ENCODE measurements around the gene TTC34.
"Not testable (repeated sequence)": the region's sequence is repeated elsewhere in the genome, so short reads cannot be mapped to it uniquely, and the experiment has no call there.

The TTC34 gene

GRCh38 chr1:2799811-2800663 is 1.5 kb downstream of the TTC34 start:
- H3K36me3 ChIP-seq (ENCODE audit: insufficient read depth, low read depth, low read length), result no peaks in the 10 kb centered on the region
- no peak overlapping the region for H3K9ac ChIP-seq (ENCODE audit: low read depth, low read length)
- H3K4me1 ChIP-seq (ENCODE audit: insufficient read depth, low read length), result no peaks in the 10 kb centered on the region
- H3K4me3 ChIP-seq (ENCODE audit: low read length), result no peak overlapping the region
- H3K9me3 ChIP-seq (ENCODE audit: insufficient read depth, low read depth, low read length), result peaks cover 10% of the 10 kb centered on the region
- H3K27me3 ChIP-seq (ENCODE audit: insufficient read depth, low read length), result no peaks in the 10 kb centered on the region
- no peak overlapping the region for H3K27ac ChIP-seq (ENCODE audit: low read length)

- not testable (repeated sequence) for H3K36me3 ChIP-seq (ENCODE audit: insufficient read depth, low read depth, low read length); H3K9ac ChIP-seq (ENCODE audit: low read depth, low read length); H3K27me3 ChIP-seq (ENCODE audit: insufficient read depth, low read length); H3K4me3 ChIP-seq (ENCODE audit: low read length); H3K4me1 ChIP-seq (ENCODE audit: insufficient read depth, low read length); H3K27ac ChIP-seq (ENCODE audit: low read length)
- peaks cover 18% of the 10 kb centered on the region for H3K9me3 ChIP-seq (ENCODE audit: insufficient read depth, low read depth, low read length)
Measured at GRCh38 chr1:2798958-2799357, 2.5 kb downstream of the TTC34 start.

GRCh38 chr1:2797741-2798016 is 3.8 kb downstream of the TTC34 start:
- Histone ChIP-seq H3K36me3 (ENCODE audit: insufficient read depth, low read depth, low read length) (no peaks in the 10 kb centered on the region), H3K9me3 (ENCODE audit: insufficient read depth, low read depth, low read length) (peaks cover 28% of the 10 kb centered on the region), H3K4me1 (ENCODE audit: insufficient read depth, low read length) (no peaks in the 10 kb centered on the region), H3K9ac (ENCODE audit: low read depth, low read length) (no peak overlapping the region), H3K4me3 (ENCODE audit: low read length) (no peak overlapping the region), H3K27me3 (ENCODE audit: insufficient read depth, low read length) (no peaks in the 10 kb centered on the region), H3K27ac (ENCODE audit: low read length) (no peak overlapping the region)

- Histone ChIP-seq H3K27me3 (ENCODE audit: insufficient read depth, low read length) (no peaks in the 10 kb centered on the region), H3K4me1 (ENCODE audit: insufficient read depth, low read length) (no peaks in the 10 kb centered on the region), H3K9ac (ENCODE audit: low read depth, low read length) (no peak overlapping the region), H3K4me3 (ENCODE audit: low read length) (no peak overlapping the region), H3K27ac (ENCODE audit: low read length) (no peak overlapping the region), H3K9me3 (ENCODE audit: insufficient read depth, low read depth, low read length) (peaks cover 32% of the 10 kb centered on the region), H3K36me3 (ENCODE audit: insufficient read depth, low read depth, low read length) (no peaks in the 10 kb centered on the region)
Measured at GRCh38 chr1:2796890-2797740, 4.4 kb downstream of the TTC34 start.

- no peak overlapping the region for H3K4me3 ChIP-seq (ENCODE audit: low read length)
- no peak overlapping the region for H3K9ac ChIP-seq (ENCODE audit: low read depth, low read length)
- no peaks in the 10 kb centered on the region for H3K36me3 ChIP-seq (ENCODE audit: insufficient read depth, low read depth, low read length)
- no peaks in the 10 kb centered on the region for H3K4me1 ChIP-seq (ENCODE audit: insufficient read depth, low read length)
- no peak overlapping the region for H3K27ac ChIP-seq (ENCODE audit: low read length)
- peaks cover 32% of the 10 kb centered on the region for H3K9me3 ChIP-seq (ENCODE audit: insufficient read depth, low read depth, low read length)
- no peaks in the 10 kb centered on the region for H3K27me3 ChIP-seq (ENCODE audit: insufficient read depth, low read length)
Measured at GRCh38 chr1:2795926-2796325, 5.6 kb downstream of the TTC34 start.

- Histone ChIP-seq H3K36me3 (ENCODE audit: insufficient read depth, low read depth, low read length) (no peaks in the 10 kb centered on the region), H3K4me3 (ENCODE audit: low read length) (no peak overlapping the region), H3K9ac (ENCODE audit: low read depth, low read length) (no peak overlapping the region), H3K27ac (ENCODE audit: low read length) (no peak overlapping the region), H3K4me1 (ENCODE audit: insufficient read depth, low read length) (peaks cover 5% of the 10 kb centered on the region; the same call in 1 of the 2 replicates), H3K27me3 (ENCODE audit: insufficient read depth, low read length) (no peaks in the 10 kb centered on the region; the same call in 1 of the 2 replicates), H3K9me3 (ENCODE audit: insufficient read depth, low read depth, low read length) (peaks cover 32% of the 10 kb centered on the region)
Measured at GRCh38 chr1:2791027-2791760, 10.3 kb downstream of the TTC34 start.

- H3K9ac ChIP-seq (ENCODE audit: low read depth, low read length), result no peak overlapping the region
- peaks cover 23% of the 10 kb centered on the region for H3K9me3 ChIP-seq (ENCODE audit: insufficient read depth, low read depth, low read length)
- no peaks in the 10 kb centered on the region; the same call in 1 of the 2 replicates for H3K27me3 ChIP-seq (ENCODE audit: insufficient read depth, low read length)
- peaks cover 5% of the 10 kb centered on the region; the same call in 1 of the 2 replicates for H3K4me1 ChIP-seq (ENCODE audit: insufficient read depth, low read length)
- H3K27ac ChIP-seq (ENCODE audit: low read length), result no peak overlapping the region
- H3K4me3 ChIP-seq (ENCODE audit: low read length), result no peak overlapping the region
- no peaks in the 10 kb centered on the region for H3K36me3 ChIP-seq (ENCODE audit: insufficient read depth, low read depth, low read length)
Measured at GRCh38 chr1:2789986-2790581, 11.4 kb downstream of the TTC34 start.

GRCh38 chr1:2789164-2789985 is 12.1 kb downstream of the TTC34 start:
- Histone ChIP-seq H3K9me3 (ENCODE audit: insufficient read depth, low read depth, low read length) (peaks cover 18% of the 10 kb centered on the region), H3K27ac (ENCODE audit: low read length) (no peak overlapping the region), H3K9ac (ENCODE audit: low read depth, low read length) (no peak overlapping the region), H3K36me3 (ENCODE audit: insufficient read depth, low read depth, low read length) (no peaks in the 10 kb centered on the region), H3K4me3 (ENCODE audit: low read length) (no peak overlapping the region), H3K4me1 (ENCODE audit: insufficient read depth, low read length) (peaks cover 5% of the 10 kb centered on the region; the same call in 1 of the 2 replicates), H3K27me3 (ENCODE audit: insufficient read depth, low read length) (no peaks in the 10 kb centered on the region; the same call in 1 of the 2 replicates)

GRCh38 chr1:2788506-2789163 is 12.9 kb downstream of the TTC34 start:
- H3K9me3 ChIP-seq (ENCODE audit: insufficient read depth, low read depth, low read length), result peaks cover 13% of the 10 kb centered on the region; the same call in 1 of the 2 replicates
- H3K4me3 ChIP-seq (ENCODE audit: low read length), result no peak overlapping the region
- no peak overlapping the region for H3K27ac ChIP-seq (ENCODE audit: low read length)
- H3K27me3 ChIP-seq (ENCODE audit: insufficient read depth, low read length), result no peaks in the 10 kb centered on the region; the same call in 1 of the 2 replicates
- peaks cover 5% of the 10 kb centered on the region; the same call in 1 of the 2 replicates for H3K4me1 ChIP-seq (ENCODE audit: insufficient read depth, low read length)
- H3K36me3 ChIP-seq (ENCODE audit: insufficient read depth, low read depth, low read length), result no peaks in the 10 kb centered on the region
- no peak overlapping the region for H3K9ac ChIP-seq (ENCODE audit: low read depth, low read length)

- peaks cover 6% of the 10 kb centered on the region; the same call in 1 of the 2 replicates for H3K9me3 ChIP-seq (ENCODE audit: insufficient read depth, low read depth, low read length)
- no peak overlapping the region for H3K4me3 ChIP-seq (ENCODE audit: low read length)
- H3K27ac ChIP-seq (ENCODE audit: low read length), result no peak overlapping the region
- peaks cover 5% of the 10 kb centered on the region; the same call in 1 of the 2 replicates for H3K4me1 ChIP-seq (ENCODE audit: insufficient read depth, low read length)
- no peaks in the 10 kb centered on the region; the same call in 1 of the 2 replicates for H3K27me3 ChIP-seq (ENCODE audit: insufficient read depth, low read length)
- no peaks in the 10 kb centered on the region for H3K36me3 ChIP-seq (ENCODE audit: insufficient read depth, low read depth, low read length)
- H3K9ac ChIP-seq (ENCODE audit: low read depth, low read length), result no peak overlapping the region
Measured at GRCh38 chr1:2787163-2787911, 14.2 kb downstream of the TTC34 start.

All from iPS-20b (cell line).